Fibroblast of lung (primary cell): ENCODE data around the gene ATP10A. TPM values are rescaled to one million over a fixed set of nuclear protein-coding genes. Genes with fewer than 3 reads are reported as not detected.
A peak's percentile ranks its signal among the peaks of the same experiment; 100 is the strongest.

Experiments
- DNase-seq, 2 donors: peaks; one replicate each; pipeline versions ENCODE4 v3.0.0 to v3.0.0-alpha.2; 2010; ENCODE audit warnings: low read depth in 2 of 2
- H2AFZ ChIP-seq: 2 replicates; pipeline ENCODE4 v1.5.1; 2012; ENCODE audit warnings: low read length, control low read depth, inconsistent platforms
- H3K27ac ChIP-seq: 2 replicates; pipeline ENCODE4 v1.5.1; 2011; ENCODE audit warnings: low read length, control low read depth; ENCODE audit not compliant: insufficient read depth
- H3K27me3 ChIP-seq: 2 replicates; pipeline ENCODE4 v1.5.1; 2011; ENCODE audit warnings: mild to moderate bottlenecking, low read length; ENCODE audit not compliant: control insufficient read depth, insufficient read depth
- H3K36me3 ChIP-seq: 2 replicates; pipeline ENCODE4 v1.5.1; 2011; ENCODE audit warnings: low read length; ENCODE audit not compliant: control insufficient read depth, insufficient read depth
- H3K4me1 ChIP-seq: 2 replicates; pipeline ENCODE4 v1.5.1; 2011; ENCODE audit warnings: low read length; ENCODE audit not compliant: control insufficient read depth, insufficient read depth; ENCODE audit errors: extremely low read depth
- H3K4me2 ChIP-seq: 2 replicates; pipeline ENCODE4 v1.5.1; 2011; ENCODE audit warnings: low read length, control low read depth; ENCODE audit not compliant: insufficient read depth; ENCODE audit errors: extremely low read depth
- H3K4me3 ChIP-seq, 4 experiments: fragments of 200-600 bp in 1 of 4; sonication (generic) in 1 of 4; replicated peaks in 1 of 4; 2 replicates each; pipeline ENCODE4 v1.5.1; 2011 to 2016; ENCODE audit warnings: low read length in 4 of 4, low read depth in 3 of 4, mild to moderate bottlenecking in 3 of 4, control low read depth in 2 of 4, inconsistent platforms in 1 of 4, mixed read lengths in 1 of 4; ENCODE audit not compliant: insufficient read depth in 1 of 4; ENCODE audit errors: control extremely low read depth in 1 of 4
- H3K79me2 ChIP-seq: 2 replicates; pipeline ENCODE4 v1.5.1; 2012; ENCODE audit warnings: mild to moderate bottlenecking, low read length, inconsistent platforms; ENCODE audit not compliant: control insufficient read depth, insufficient read depth
- H3K9ac ChIP-seq: 2 replicates; pipeline ENCODE4 v1.5.1; 2011; ENCODE audit warnings: mild to moderate bottlenecking, low read length, control low read depth; ENCODE audit not compliant: insufficient read depth
- H3K9me3 ChIP-seq: 2 replicates; pipeline ENCODE4 v1.5.1; 2012; ENCODE audit warnings: low read depth, low read length; ENCODE audit not compliant: control insufficient read depth, insufficient read depth
- H4K20me1 ChIP-seq: 2 replicates; pipeline ENCODE4 v1.5.1; 2011; ENCODE audit warnings: low read length; ENCODE audit not compliant: control insufficient read depth, insufficient read depth; ENCODE audit errors: extremely low read depth
- CTCF ChIP-seq, 2 donors: IDR thresholded peaks in 1 of 2; conservative IDR thresholded peaks in 1 of 2; 1 replicate in 1 of 2; 2 replicates in 1 of 2; pipeline ENCODE4 v1.5.1; 2011 to 2012; ENCODE audit warnings: low read length in 2 of 2, control low read depth in 1 of 2, inconsistent platforms in 1 of 2, low read depth in 1 of 2, mild to moderate bottlenecking in 1 of 2
- EZH2 ChIP-seq: IDR thresholded peaks from 2 replicates; pipeline ENCODE4 v1.5.1; 2012; ENCODE audit warnings: low read length, control low read depth, mild to moderate bottlenecking; ENCODE audit errors: missing control alignments
- polyA minus RNA-seq: library from RNA; depleted of rRNA, polyadenylated mRNA; stranded (reverse); fragments of >200 nt; gene quantifications from 2 replicates; pipeline ENCODE4 v1.2.3, GENCODE V29; 2011; ENCODE audit warnings: low replicate concordance
- polyA plus RNA-seq, 2 donors: library from polyadenylated mRNA; depleted of rRNA in 1 of 2; stranded (reverse) in 1 of 2; unstranded in 1 of 2; fragments of >200 nt; gene quantifications; 2 replicates each; pipeline ENCODE4 v1.2.1, GENCODE V29; 2011 to 2012; ENCODE audit warnings: missing spikeins in 1 of 2
- total RNA-seq: library from RNA; depleted of rRNA; stranded (reverse); fragments of >200 nt; gene quantifications from 2 replicates; pipeline ENCODE4 v1.2.1, GENCODE V29; 2014

Gene ATP10A, protein sequence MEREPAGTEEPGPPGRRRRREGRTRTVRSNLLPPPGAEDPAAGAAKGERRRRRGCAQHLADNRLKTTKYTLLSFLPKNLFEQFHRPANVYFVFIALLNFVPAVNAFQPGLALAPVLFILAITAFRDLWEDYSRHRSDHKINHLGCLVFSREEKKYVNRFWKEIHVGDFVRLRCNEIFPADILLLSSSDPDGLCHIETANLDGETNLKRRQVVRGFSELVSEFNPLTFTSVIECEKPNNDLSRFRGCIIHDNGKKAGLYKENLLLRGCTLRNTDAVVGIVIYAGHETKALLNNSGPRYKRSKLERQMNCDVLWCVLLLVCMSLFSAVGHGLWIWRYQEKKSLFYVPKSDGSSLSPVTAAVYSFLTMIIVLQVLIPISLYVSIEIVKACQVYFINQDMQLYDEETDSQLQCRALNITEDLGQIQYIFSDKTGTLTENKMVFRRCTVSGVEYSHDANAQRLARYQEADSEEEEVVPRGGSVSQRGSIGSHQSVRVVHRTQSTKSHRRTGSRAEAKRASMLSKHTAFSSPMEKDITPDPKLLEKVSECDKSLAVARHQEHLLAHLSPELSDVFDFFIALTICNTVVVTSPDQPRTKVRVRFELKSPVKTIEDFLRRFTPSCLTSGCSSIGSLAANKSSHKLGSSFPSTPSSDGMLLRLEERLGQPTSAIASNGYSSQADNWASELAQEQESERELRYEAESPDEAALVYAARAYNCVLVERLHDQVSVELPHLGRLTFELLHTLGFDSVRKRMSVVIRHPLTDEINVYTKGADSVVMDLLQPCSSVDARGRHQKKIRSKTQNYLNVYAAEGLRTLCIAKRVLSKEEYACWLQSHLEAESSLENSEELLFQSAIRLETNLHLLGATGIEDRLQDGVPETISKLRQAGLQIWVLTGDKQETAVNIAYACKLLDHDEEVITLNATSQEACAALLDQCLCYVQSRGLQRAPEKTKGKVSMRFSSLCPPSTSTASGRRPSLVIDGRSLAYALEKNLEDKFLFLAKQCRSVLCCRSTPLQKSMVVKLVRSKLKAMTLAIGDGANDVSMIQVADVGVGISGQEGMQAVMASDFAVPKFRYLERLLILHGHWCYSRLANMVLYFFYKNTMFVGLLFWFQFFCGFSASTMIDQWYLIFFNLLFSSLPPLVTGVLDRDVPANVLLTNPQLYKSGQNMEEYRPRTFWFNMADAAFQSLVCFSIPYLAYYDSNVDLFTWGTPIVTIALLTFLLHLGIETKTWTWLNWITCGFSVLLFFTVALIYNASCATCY (N-terminal part only)
- total RNA-seq (5.1 and 12.7 TPM in 2 replicates), polyA plus RNA-seq (9.0 and 13.8 TPM in 2 replicates), polyA minus RNA-seq (21.8 and 25.2 TPM in 2 replicates)
- 8.3 and 13.0 TPM in 2 replicates for polyA plus RNA-seq (2012)

DNA sequence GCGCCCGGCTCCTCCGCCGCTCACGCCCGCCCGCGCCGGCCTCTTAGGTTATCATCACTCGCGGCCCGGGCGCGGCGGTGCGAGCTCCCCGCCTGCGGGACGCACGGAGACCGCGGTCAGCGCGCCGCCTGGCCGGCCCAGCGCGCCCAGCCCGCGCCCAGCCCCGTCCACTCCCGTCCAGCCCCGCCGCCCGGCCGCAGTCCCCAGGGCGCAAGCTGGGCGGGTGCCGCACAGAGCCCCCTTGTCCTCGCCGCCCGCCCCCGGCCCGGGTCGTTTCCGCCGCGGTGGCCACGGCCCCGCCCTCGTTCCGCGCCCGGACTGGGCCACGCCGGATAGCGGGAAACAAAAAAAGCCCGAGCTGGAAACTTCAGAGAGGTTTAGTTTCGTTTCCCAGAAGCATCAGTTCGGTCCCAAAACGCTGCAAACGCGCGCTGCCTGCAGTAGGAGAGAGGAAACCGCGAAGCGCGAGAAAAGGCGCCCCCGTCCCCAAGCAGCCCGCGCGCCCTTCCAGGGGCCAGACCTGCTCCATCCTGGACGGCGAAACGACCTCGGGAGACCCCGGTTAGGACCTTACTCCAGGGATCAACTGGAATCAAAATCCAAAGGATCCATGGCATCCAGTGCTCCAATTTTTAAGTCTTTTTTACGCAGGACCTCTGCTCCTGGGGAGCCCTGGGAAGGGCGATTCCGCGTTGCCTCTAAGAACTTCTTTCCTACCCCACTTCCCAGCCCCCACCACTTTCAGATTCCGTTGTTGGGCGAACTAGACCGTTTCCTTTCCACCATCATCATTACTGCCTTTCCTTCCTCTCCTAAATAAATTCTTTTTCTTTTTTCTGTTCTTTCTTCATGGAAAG, at the start of gene ATP10A:
TSS of gene ATP10A (minus strand) at position 217 of the 857 bp plus-strand sequence. CDS start 231 bp downstream, outside the sequence.
- TF ChIP-seq EZH2 (no peak), CTCF (conservative IDR thresholded peaks at IDR 0.05 in 1 of 2, IDR thresholded peaks at IDR 0.05 in 1 of 2; ENCODE audit: low read depth in 1 of 2, low read length in 2 of 2) (no peak)
- H3K27ac ChIP-seq = peak within 1 kb of the TSS; percentile 81
- no peaks in the 10 kb centered on the region for H3K9me3 ChIP-seq
- H3K4me3 ChIP-seq = peak within 1 kb of the TSS; percentile 63 to 82 (median 75)
- H3K4me2 ChIP-seq = peak within 1 kb of the TSS; percentile 90
- H3K9ac ChIP-seq = peak within 1 kb of the TSS; percentile 82
- no peaks in the 10 kb centered on the region for H3K27me3 ChIP-seq
- H2AFZ ChIP-seq = peak within 1 kb of the TSS; percentile 80
- peaks cover 40% of the 10 kb centered on the region for H3K79me2 ChIP-seq
- H3K4me1 ChIP-seq = peaks cover 5% of the 10 kb centered on the region
- H3K36me3 ChIP-seq = no peaks in the 10 kb centered on the region
- peak; percentile 67 to 73 for DNase-seq
- no peaks in the 10 kb centered on the region for H4K20me1 ChIP-seq

DNA sequence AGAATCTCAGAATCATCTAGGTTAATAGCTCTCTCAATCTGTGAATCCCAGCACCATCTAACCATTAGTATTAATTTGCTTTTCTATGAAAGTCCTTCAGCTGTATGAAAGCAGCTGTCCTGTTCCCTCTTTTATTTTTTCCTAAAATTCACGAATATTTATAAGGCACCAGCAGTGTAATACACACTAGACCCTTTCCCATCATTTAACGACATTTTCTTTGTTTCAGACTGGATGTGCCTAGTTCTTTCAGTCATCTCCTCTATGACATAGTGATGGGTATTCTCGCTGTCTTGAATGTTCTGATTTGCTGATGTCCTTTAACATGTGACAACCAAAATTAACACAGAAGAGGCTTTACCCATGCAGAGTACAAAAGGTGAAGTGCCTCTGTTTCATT, 48.9 kb upstream of the ATP10A start:
- Histone ChIP-seq H3K27me3 (no peaks in the 10 kb centered on the region), H2AFZ (no peak overlapping the region), H3K27ac (no peak overlapping the region), H3K4me2 (no peak overlapping the region), H3K4me3 (no peak overlapping the region), H3K9me3 (no peaks in the 10 kb centered on the region), H3K36me3 (no peaks in the 10 kb centered on the region), H3K9ac (no peak overlapping the region), H3K79me2 (no peaks in the 10 kb centered on the region), H3K4me1 (no peaks in the 10 kb centered on the region), H4K20me1 (no peaks in the 10 kb centered on the region)
- TF ChIP-seq CTCF (conservative IDR thresholded peaks at IDR 0.05 in 1 of 2, IDR thresholded peaks at IDR 0.05 in 1 of 2; ENCODE audit: low read depth in 1 of 2, low read length in 2 of 2) (no peak), EZH2 (no peak)
- DNase-seq = no peak
